Measurements from ENCODE around the gene NFASC. TPM values are rescaled to one million over a fixed set of nuclear protein-coding genes. Genes with fewer than 3 reads are reported as not detected.

NFASC gene
- total RNA-seq, 4 donors from 2014 or later = 7.9 to 68.7 (median 32.7) TPM

DNA sequence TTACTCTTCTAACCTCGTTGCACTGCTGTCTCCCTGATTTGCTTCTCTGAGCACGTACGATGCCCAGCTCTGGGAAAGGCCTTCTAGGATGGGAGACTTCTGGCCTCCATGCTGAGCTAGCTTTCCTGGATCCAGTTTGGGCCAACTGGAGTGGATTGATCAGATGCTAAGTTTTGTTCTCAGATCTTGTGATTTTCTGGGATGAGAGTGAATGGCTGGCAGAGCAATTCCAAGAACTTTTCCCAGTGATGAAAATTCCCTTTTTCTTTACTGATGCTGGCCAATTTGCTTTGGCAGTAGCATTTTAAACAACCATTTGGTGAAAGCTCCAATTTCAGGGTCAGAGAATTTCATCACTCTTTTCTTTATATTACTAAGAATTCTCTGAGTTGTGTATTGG, 34.9 kb upstream of the NFASC start:
- TF ChIP-seq CTCF (IDR thresholded peaks at IDR 0.05) (no peak), POLR2A (IDR thresholded peaks at IDR 0.05) (no peak)
- H3K4me1 ChIP-seq = no peaks in the 10 kb centered on the region

DNA sequence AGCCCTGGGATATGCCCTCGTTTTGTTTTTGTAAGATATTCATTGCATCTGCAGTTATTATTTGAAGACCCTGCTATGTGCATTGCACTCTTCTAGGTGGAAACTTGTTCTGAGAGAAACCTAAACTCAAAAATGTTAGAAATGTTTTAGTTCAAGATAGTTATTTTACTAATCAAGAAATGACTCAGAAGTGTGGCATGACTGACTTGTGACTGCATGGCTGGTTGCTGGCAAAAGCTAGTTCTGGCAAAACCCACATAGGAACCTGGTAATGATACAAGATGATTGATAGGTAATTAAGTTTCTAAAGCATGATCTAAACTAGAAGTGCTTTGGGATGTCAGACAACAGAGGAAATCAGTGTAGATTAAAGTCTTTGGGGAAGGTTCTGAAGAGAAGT, 33.8 kb upstream of the NFASC start:
- Histone ChIP-seq H3K27me3 (no peaks in the 10 kb centered on the region), H3K9me3 (no peaks in the 10 kb centered on the region), H3K4me3 (no peak overlapping the region), H3K27ac (no peak overlapping the region), H3K4me1 (no peaks in the 10 kb centered on the region), H3K36me3 (no peaks in the 10 kb centered on the region)
- TF ChIP-seq CTCF (IDR thresholded peaks at IDR 0.05) (no peak), POLR2A (IDR thresholded peaks at IDR 0.05) (no peak)
- intact Hi-C loops (cut with DNase I; ENCODE audit: low total_unique reads) = no loop called here
- no peak for DNase-seq

More for the DNA sequence above, 34.9 kb upstream of the NFASC start:
- no peak overlapping the region for H3K27ac ChIP-seq
- no peaks in the 10 kb centered on the region for H3K36me3 ChIP-seq
- DNase-seq = no peak
- intact Hi-C loops (cut with DNase I; ENCODE audit: low total_unique reads) = no loop called here
- no peaks in the 10 kb centered on the region for H3K27me3 ChIP-seq
- H3K4me3 ChIP-seq = no peak overlapping the region
- H3K9me3 ChIP-seq = no peaks in the 10 kb centered on the region

DNA sequence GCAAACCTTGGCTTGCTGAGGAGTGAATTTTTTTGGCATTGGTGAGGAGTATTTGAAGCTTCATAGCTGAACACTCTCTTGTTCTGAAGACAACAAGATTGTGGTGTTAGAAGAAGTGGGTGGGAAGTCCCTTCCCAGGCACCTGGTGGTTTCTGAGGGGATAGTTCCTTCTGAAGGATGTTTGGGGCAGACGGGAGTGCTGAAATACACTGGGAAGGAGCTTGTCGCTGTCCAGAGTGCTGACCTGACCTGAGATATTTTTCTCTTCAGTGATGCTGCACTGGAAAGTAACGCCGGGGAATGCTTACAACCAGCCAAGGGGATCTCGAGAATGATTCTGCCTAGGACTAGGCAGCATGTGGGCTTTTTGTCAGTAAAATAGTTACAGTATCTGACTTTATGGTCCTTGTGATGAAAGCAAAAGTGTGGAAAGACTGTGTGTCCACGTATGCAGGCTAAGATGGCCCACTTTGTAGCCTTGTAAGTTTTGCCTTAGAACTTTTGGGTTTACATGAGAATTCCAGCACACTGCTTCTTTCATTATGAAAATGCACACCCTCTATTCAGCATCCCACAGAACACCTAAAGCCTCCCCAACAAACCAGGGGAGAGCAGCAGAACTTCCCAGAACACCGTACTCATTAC, 33.1 kb upstream of the NFASC start:
- no peak overlapping the region for H3K27ac ChIP-seq
- H3K4me1 ChIP-seq = no peaks in the 10 kb centered on the region
- intact Hi-C loops (cut with DNase I; ENCODE audit: low total_unique reads) = no loop called here
- no peak for TF ChIP-seq CTCF (IDR thresholded peaks at IDR 0.05)
- TF ChIP-seq POLR2A (IDR thresholded peaks at IDR 0.05) = no peak
- DNase-seq = peak; percentile 31 to 34
- H3K27me3 ChIP-seq = no peaks in the 10 kb centered on the region
- H3K9me3 ChIP-seq = no peaks in the 10 kb centered on the region
- H3K36me3 ChIP-seq = no peaks in the 10 kb centered on the region
- H3K4me3 ChIP-seq = no peak overlapping the region

- H3K9me3 ChIP-seq = no peaks in the 10 kb centered on the region
- no peak overlapping the region for H3K27ac ChIP-seq
- intact Hi-C loops (cut with DNase I; ENCODE audit: low total_unique reads) = no loop called here
- no peak for TF ChIP-seq CTCF (IDR thresholded peaks at IDR 0.05)
- no peak for TF ChIP-seq POLR2A (IDR thresholded peaks at IDR 0.05)
- H3K4me1 ChIP-seq = no peaks in the 10 kb centered on the region
- no peak overlapping the region for H3K4me3 ChIP-seq
- no peak for DNase-seq
- no peaks in the 10 kb centered on the region for H3K36me3 ChIP-seq
- H3K27me3 ChIP-seq = no peaks in the 10 kb centered on the region
Observed at GRCh38 chr1:204841316-204841715, 29.3 kb upstream of the NFASC start.

DNA sequence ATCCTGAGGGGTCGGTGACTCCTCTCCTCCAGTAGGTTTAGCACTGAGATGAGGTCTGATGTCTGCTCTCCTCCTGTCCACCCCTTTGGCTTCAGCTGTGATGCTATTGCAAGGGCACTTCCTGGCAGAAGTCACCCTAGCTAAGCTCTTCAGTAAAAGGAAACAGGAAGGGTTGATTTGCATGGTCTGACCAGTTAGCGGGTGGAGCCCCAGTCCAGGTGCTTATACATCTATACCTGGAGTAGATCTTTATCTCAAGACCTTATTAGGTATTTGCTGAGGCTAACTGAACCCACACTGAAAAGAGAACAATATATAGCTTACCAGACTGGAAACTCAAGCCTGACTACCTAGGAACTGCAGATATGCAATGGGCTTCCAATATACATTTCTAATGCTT, 28.9 kb upstream of the NFASC start:
- TF ChIP-seq POLR2A (IDR thresholded peaks at IDR 0.05) = no peak
- TF ChIP-seq CTCF (IDR thresholded peaks at IDR 0.05) = no peak
- DNase-seq = no peak
- H3K9me3 ChIP-seq = no peaks in the 10 kb centered on the region
- H3K27ac ChIP-seq = peak overlapping the region in 1 of 2 donors; percentile 54
- H3K4me3 ChIP-seq = no peak overlapping the region
- H3K36me3 ChIP-seq = no peaks in the 10 kb centered on the region
- H3K4me1 ChIP-seq = no peaks in the 10 kb centered on the region
- no peaks in the 10 kb centered on the region for H3K27me3 ChIP-seq
- intact Hi-C loops (cut with DNase I; ENCODE audit: low total_unique reads) = no loop called here
